Caco-2 (cell line): ENCODE measurements around the gene MYO7A. TPM values are rescaled to one million over a fixed set of nuclear protein-coding genes. Genes with fewer than 3 reads are reported as not detected.

Source experiments
- BruUV-seq: library from RNA; stranded (reverse); fragments of 400-500 nt; replicated peaks from 2 replicates; lab custom pipeline; 2021; lab: Mats Ljungman, UMichigan
- CTCF ChIA-PET: fragments of 300-600 bp; sonication (Branson Sonifier 250); formaldehyde crosslinking; loops from one replicate; lab custom pipeline; 2022; ENCODE audit warnings: antibody characterized with exemption; lab: Charles Lee
- POLR2A ChIA-PET: fragments of 300-600 bp; sonication (Branson Sonifier 250); formaldehyde crosslinking; loops from one replicate; lab custom pipeline; 2022; ENCODE audit warnings: antibody characterized with exemption; lab: Charles Lee
- DNase-seq, 2 experiments: peaks; one replicate each; pipeline versions ENCODE4 v3.0.0 to v3.0.0-alpha.2; 2020 to 2022
- H3K27me3 ChIP-seq: replicated peaks from 2 replicates; pipeline ENCODE4 v1.6.0; 2011; ENCODE audit warnings: low read length; ENCODE audit not compliant: control insufficient read depth, insufficient read depth
- H3K36me3 ChIP-seq: 2 replicates; pipeline ENCODE4 v1.5.1; 2011; ENCODE audit warnings: low read length; ENCODE audit not compliant: control insufficient read depth, insufficient read depth
- H3K4me1 ChIP-seq: fragments of 250-450 bp; sonication (Bioruptor Pico); 2 replicates; pipeline ENCODE4 v1.5.1; 2020; ENCODE audit warnings: mild to moderate bottlenecking
- H3K4me3 ChIP-seq: 2 replicates; pipeline ENCODE4 v1.5.1; 2011; ENCODE audit warnings: low read depth, mild to moderate bottlenecking, control low read depth, low read length
- H3K9me3 ChIP-seq: fragments of 250-450 bp; sonication (Bioruptor Pico); 2 replicates; pipeline ENCODE4 v1.5.1; 2020; ENCODE audit warnings: mild to moderate bottlenecking, moderate library complexity
- H3K27ac Mint-ChIP-seq: one replicate; pipeline ENCODE4 v1.8.0; 2022; ENCODE audit warnings: mixed read lengths; ENCODE audit not compliant: unreplicated experiment
- H3K27me3 Mint-ChIP-seq: one replicate; pipeline ENCODE4 v1.8.0; 2022; ENCODE audit warnings: mixed read lengths; ENCODE audit not compliant: insufficient read depth, unreplicated experiment
- H3K36me3 Mint-ChIP-seq: one replicate; pipeline ENCODE4 v1.8.0; 2022; ENCODE audit warnings: mild to moderate bottlenecking, mixed read lengths; ENCODE audit not compliant: insufficient read depth, unreplicated experiment
- H3K4me1 Mint-ChIP-seq: one replicate; pipeline ENCODE4 v1.8.0; 2022; ENCODE audit warnings: low read depth, mixed read lengths; ENCODE audit not compliant: unreplicated experiment
- H3K4me3 Mint-ChIP-seq: one replicate; pipeline ENCODE4 v1.8.0; 2022; ENCODE audit warnings: mild to moderate bottlenecking, moderate library complexity, mixed read lengths; ENCODE audit not compliant: unreplicated experiment
- H3K9me3 Mint-ChIP-seq: one replicate; pipeline ENCODE4 v1.8.0; 2022; ENCODE audit warnings: mixed read lengths; ENCODE audit not compliant: unreplicated experiment
- CTCF ChIP-seq, 2 experiments: fragments of 200-600 bp in 1 of 2; IDR thresholded peaks; 1 replicate in 1 of 2; 2 replicates in 1 of 2; pipeline versions ENCODE4 v1.5.1 to v1.8.0; 2011 to 2022; ENCODE audit warnings: antibody characterized with exemption in 1 of 2, control low read depth in 1 of 2, inconsistent platforms in 1 of 2, low read depth in 1 of 2, low read length in 1 of 2, mild to moderate bottlenecking in 1 of 2, moderate library complexity in 1 of 2; ENCODE audit not compliant: insufficient read depth in 1 of 2, severe bottlenecking in 1 of 2, unreplicated experiment in 1 of 2
- intact Hi-C: fragments of 100-400 bp; cut with micrococcal nuclease; formaldehyde crosslinking; loops from one replicate; pipeline ENCODE4 v1.10.0; 2022; ENCODE audit not compliant: unreplicated experiment
- total RNA-seq: library from RNA; stranded (reverse); gene quantifications from 2 replicates; pipeline ENCODE4 v1.2.3, GENCODE V29; 2022

Gene MYO7A
- total RNA-seq, 1 experiment from 2014 or later = 8.9 TPM

GRCh38 chr11:77111277-77111676 lies 16.8 kb upstream of the MYO7A start:
- Mint-ChIP-seq H3K9me3 (no peaks in the 10 kb centered on the region), H3K36me3 (no peaks in the 10 kb centered on the region), H3K27me3 (no peaks in the 10 kb centered on the region), H3K4me1 (peaks cover 7% of the 10 kb centered on the region), H3K27ac (no peak overlapping the region), H3K4me3 (no peak overlapping the region)
- H3K9me3 ChIP-seq = no peaks in the 10 kb centered on the region
- ChIA-PET CTCF (interaction anchor here (0.6 to 1.6 kb wide), 4 partner anchors 20 to 64 kb away, joined by 3 to 7 read pairs (median 3); no protein-coding TSS in a partner anchor), POLR2A (no interaction called here)
- no peak for TF ChIP-seq CTCF (IDR thresholded peaks at IDR 0.05; ENCODE audit: insufficient read depth in 1 of 2, low read depth in 1 of 2, low read length in 1 of 2, severe bottlenecking in 1 of 2, unreplicated experiment in 1 of 2)
- H3K4me1 ChIP-seq = no peaks in the 10 kb centered on the region
- intact Hi-C loops = no loop called here
- no TSS peak for BruUV-seq
- no peaks in the 10 kb centered on the region for H3K27me3 ChIP-seq
- H3K4me3 ChIP-seq = no peak overlapping the region
- DNase-seq = no peak
- no peaks in the 10 kb centered on the region for H3K36me3 ChIP-seq

GRCh38 chr11:77111946-77112345 lies 16.1 kb upstream of the MYO7A start:
- peaks cover 7% of the 10 kb centered on the region for H3K4me1 Mint-ChIP-seq
- H3K36me3 ChIP-seq = no peaks in the 10 kb centered on the region
- BruUV-seq = no TSS peak
- H3K4me3 Mint-ChIP-seq = no peak overlapping the region
- H3K4me3 ChIP-seq = no peak overlapping the region
- H3K27me3 Mint-ChIP-seq = no peaks in the 10 kb centered on the region
- DNase-seq = no peak
- intact Hi-C loops = no loop called here
- H3K27ac Mint-ChIP-seq = no peak overlapping the region
- H3K9me3 ChIP-seq = no peaks in the 10 kb centered on the region
- CTCF ChIA-PET = interaction anchor here (1.0 to 1.6 kb wide), 5 partner anchors 21 to 390 kb away, joined by 3 to 7 read pairs (median 4); no protein-coding TSS in a partner anchor
- no peaks in the 10 kb centered on the region for H3K36me3 Mint-ChIP-seq
- no peaks in the 10 kb centered on the region for H3K4me1 ChIP-seq
- no peak for TF ChIP-seq CTCF (IDR thresholded peaks at IDR 0.05; ENCODE audit: insufficient read depth in 1 of 2, low read depth in 1 of 2, low read length in 1 of 2, severe bottlenecking in 1 of 2, unreplicated experiment in 1 of 2)
- no peaks in the 10 kb centered on the region for H3K9me3 Mint-ChIP-seq
- POLR2A ChIA-PET = no interaction called here
- no peaks in the 10 kb centered on the region for H3K27me3 ChIP-seq

GRCh38 chr11:77112641-77113381 lies 15.2 kb upstream of the MYO7A start:
- BruUV-seq = no TSS peak
- Mint-ChIP-seq H3K36me3 (no peaks in the 10 kb centered on the region), H3K9me3 (no peaks in the 10 kb centered on the region), H3K27me3 (no peaks in the 10 kb centered on the region), H3K4me3 (no peak overlapping the region), H3K4me1 (peaks cover 7% of the 10 kb centered on the region), H3K27ac (no peak overlapping the region)
- intact Hi-C loops = loop anchor here (1.0 kb wide), 1 partner anchor 66 kb away; no protein-coding TSS in a partner anchor
- Histone ChIP-seq H3K36me3 (no peaks in the 10 kb centered on the region), H3K4me3 (no peak overlapping the region), H3K27me3 (no peaks in the 10 kb centered on the region), H3K4me1 (no peaks in the 10 kb centered on the region), H3K9me3 (no peaks in the 10 kb centered on the region)
- DNase-seq = no peak
- CTCF ChIA-PET = interaction anchor here (0.6 to 1.6 kb wide), 8 partner anchors 14 to 1983 kb away, joined by 3 to 9 read pairs (median 6); no protein-coding TSS in a partner anchor
- POLR2A ChIA-PET = no interaction called here
- TF ChIP-seq CTCF (IDR thresholded peaks at IDR 0.05; ENCODE audit: insufficient read depth in 1 of 2, low read depth in 1 of 2, low read length in 1 of 2, severe bottlenecking in 1 of 2, unreplicated experiment in 1 of 2) = no peak
